GM18867 (cell line): ENCODE data around the gene NFASC.

Source experiments
- ATAC-seq: cut with Tn5 transposase; IDR thresholded peaks from one replicate; pipeline ENCODE4 v1.9.1; 2021; ENCODE audit warnings: mild to moderate bottlenecking, moderate library complexity; ENCODE audit not compliant: unreplicated experiment

NFASC gene

DNA sequence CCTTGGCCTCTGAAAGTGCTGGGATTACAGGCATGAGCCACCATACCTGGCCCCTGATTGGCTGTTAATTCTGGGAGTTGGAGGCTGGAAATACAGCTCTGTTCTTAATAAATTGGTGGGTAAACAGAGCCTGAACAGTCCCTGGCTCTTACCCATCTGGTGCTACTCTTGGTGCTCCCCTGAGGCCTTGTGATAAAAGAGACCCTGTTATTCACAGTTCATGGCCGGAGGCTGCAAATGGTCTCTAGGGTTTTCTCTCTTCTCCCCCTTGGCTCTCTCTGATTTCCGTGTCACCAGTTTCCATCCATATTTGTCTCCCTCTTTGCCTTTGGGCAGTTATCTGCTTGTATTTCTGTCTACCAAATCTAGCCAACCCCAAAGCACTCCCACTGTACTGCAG is 17.2 kb downstream of the NFASC start:
- ATAC-seq, result no peak

DNA sequence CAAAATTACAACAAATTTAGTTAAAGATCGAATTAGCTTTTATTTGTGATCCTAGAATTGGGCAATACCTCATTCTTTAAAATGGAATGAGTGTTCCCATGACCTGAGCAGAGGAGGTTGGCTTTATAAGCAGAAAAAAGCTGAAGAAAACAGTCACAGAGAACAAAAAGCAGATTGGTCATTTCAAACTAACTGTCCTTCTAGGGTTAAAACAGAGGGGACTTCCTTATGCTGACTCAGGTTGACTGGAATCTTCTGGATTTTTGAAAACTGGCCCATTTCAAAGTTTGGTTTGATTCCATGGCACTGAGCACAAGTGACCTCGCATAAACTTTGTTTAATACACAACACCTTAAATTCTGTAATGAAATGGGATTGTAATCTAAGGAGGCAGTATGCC is 17.6 kb downstream of the NFASC start:
- ATAC-seq, result no peak

DNA sequence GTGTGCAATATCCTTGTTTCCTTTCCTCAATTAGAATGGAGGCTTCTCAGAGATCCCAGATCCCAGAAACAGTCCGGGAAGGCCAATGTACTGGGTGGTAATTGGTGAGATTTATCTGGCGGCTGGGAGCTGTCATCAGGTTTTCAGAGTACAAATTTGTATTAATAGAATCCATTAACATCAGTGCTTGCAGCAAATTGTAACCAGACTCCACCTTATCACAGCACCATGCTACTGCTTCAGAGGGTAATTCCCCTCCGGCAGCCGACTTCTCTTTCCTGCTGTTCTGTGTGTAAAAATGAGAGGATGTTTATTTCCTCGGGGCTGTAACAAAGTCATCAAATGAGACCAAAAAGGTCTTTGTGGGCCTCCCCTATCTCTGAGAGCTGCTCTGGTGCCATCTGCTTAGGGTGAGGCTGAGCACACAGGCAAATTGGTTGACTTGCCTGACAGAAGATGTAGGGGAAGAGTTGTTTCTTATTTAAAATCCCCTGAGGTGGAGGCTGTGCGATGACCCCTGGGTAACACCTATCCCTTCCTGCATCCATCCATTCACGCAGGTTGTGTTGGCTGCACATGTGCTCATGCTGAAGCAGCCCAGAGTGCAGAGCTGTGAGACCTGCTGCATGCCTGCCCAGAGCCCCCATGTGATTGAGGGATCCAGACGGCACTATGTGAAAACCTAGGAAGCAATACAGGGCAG is 19.2 kb downstream of the NFASC start:
- no peak for ATAC-seq

DNA sequence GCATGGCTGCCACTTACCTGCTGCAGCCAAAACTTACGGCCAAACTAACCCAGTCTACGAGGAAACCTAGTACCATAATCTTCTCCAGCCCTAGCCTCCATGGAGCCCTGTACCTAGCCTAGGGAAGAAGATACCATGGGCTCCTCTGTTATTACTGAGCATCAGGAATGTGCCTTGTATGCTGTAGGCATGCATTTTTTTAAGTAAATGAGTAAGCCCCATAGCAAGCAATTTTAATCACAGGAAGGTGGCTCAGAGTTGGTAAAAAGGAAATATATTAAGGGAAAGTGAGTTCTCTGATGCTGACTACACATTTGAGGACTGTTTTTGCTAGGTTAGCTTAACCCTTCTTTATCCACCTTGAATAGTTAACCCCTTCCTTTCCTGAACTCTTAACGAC is 21.2 kb downstream of the NFASC start:
- ATAC-seq, result no peak

DNA sequence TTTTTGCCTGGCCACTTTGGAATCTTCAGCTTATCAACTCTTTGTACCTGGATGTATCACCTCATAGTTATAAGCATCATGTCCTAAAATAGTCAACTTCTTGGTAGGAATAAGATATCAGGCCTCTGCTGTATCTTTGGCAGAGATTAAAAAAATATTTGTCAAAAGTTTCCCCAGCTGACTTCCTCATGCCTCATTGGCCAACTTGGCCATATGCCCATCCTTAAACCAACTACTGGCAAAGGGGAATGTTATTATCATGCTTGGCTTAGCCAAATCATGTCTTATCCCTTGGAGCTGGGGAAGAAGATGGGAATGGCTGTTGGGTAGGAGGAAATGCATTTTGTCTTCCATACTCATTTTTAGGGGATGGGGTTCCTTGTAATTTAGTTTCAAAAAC is 23.4 kb downstream of the NFASC start:
- no peak for ATAC-seq

DNA sequence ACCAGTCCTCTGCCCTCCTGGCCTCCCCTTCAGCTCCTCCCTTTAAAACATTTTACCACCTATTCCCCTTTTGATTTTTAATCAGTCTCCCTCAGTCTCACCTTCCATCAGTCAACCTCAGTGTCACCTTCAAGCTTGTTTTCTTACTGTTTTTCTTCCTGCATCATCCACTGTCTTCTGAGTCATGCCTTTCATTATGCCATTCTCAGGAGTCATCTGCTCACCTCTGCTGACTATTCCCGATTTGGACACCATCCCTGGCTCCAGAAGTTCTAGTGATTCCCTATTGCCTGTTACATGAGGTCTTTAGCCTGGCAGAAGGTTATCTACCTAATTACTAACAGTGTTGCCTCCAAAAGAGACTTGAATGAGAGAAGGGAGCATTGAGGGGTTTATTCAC is 23.9 kb downstream of the NFASC start:
- no peak for ATAC-seq

DNA sequence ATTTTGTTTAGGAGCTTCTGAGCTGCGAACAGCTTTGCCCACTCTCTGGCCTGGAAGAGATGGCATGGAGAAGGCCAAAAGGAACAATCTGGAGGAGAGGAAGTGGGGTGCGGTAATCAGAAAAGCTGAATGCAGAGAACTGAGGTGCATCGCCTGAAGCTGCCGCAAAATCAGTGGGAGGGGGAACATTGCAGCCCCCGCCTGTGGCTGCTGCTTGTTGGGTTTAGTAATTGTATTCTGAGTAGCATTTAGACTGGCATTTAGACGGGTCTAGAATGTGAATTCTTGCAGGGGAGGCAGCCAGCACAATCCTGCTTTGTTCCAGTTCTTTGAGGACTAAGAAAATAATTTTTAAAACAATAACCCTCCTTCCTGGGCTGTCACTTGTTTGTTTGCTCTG is 25.4 kb downstream of the NFASC start:
- no peak for ATAC-seq

DNA sequence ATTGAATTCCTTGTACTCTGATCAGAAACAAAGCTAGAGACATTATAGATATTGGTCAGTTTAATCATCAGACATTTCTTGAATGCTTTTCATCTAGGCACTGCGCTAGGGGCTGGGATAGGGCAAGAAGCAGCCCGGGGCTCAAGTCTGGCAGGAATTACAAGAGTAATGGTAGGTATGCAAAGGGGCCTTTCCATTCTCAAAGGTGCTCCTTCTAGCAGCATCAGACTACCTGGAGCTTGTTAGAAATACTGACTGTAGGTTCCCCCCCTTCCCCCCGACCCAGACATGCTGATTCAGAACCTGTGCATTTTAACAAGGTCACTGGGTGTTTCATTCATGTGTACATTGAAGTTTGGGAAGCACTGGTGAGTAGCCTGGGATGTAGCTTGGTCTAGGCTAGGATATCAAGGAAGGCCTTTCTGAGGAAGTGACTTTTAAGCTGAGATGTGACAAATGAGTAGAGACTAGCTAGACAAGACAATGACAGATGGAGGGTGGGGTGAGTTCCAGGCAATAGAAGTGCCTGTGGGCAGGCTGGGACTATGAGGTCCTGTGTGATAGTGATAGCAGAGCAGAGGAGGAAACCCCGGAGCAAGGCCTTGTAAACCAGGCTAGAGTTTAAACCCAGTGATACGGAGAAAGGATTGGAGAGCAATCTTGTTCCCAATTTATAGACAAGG is 26.3 kb downstream of the NFASC start:
- no peak for ATAC-seq

DNA sequence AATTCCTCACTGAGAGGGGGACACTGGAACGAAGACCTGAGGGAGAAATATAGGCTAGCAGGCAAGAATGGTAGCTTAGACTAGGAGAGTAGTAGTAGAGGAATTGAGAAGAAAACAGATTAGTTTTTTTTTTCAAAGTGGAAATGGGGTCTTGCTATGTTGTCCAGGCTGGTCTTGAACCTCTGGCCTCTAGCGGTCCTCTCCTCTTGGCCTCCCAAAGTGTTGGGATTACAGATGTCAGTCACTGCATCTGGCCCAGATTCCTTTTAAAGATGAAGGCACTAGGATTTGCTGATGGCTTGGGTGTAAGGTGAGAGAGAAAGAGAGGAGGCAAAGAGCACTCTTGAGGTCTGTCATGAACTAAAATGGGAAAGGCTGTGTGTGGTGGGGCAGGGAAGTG is 30.1 kb downstream of the NFASC start:
- no peak for ATAC-seq

DNA sequence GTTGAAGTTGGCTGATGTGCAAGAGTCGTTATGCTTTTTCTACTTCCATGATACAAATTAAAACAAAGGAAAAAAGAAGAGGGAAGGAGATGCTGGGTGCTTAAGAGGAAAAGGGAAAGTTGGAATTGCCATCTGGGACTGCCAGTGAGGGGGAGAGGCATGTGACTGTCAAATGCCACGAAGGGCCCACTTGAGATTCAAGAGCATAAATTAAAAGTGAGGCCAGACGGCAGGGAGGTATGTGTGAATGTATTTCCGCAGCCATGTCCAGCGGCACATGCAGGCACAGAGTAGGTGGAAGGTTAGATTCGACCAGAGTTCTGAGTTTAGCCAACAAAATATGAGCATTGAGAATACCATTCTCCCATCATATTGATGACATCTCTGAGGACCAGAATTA is 32.0 kb downstream of the NFASC start:
- no peak for ATAC-seq

DNA sequence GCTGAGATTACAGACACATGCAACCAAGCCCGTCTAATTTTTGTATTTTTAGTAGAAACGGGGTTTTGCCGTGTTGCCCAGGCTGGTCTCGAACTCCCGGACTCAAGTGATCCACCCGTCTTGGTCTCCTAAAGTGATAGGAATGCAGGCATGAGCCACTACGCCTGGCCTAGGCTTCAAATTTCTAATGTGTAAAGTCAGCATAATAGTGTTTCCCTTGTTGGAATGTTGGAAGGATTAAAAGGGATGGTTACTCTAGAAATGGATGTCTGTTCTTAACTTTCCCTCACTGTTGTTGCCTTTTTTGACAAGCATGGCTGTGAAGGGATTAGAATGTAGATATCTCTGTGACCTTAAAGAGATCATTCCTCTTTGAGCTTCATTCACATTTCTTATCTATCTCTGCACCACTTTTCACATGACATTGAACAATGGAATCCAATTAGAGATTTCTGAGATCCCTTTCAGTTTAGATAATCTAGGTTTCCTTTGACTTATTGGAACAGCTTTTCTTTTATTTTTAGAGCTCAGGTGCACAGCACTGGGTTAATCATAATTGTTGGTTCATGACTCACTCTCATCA is 33.7 kb downstream of the NFASC start:
- ATAC-seq, result no peak

DNA sequence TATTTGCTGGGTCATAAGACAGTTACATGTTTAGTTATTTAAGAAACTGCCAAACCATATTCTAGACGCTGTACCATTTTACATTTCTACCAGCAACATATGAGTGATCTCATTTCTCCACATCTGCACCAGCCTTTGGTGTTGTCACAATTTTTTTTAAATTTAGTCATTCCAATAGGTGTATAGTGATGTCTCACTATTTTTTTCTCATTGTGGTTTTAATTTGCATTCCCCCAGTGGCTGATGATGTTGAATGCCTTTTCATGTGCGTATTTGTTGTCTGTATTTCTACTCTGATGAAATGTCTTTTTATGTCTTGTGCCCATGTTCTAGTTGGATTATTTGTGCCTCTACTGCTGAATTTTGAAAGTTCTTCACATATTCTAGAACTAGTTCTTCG is 38.4 kb downstream of the NFASC start:
- ATAC-seq, result no peak

DNA sequence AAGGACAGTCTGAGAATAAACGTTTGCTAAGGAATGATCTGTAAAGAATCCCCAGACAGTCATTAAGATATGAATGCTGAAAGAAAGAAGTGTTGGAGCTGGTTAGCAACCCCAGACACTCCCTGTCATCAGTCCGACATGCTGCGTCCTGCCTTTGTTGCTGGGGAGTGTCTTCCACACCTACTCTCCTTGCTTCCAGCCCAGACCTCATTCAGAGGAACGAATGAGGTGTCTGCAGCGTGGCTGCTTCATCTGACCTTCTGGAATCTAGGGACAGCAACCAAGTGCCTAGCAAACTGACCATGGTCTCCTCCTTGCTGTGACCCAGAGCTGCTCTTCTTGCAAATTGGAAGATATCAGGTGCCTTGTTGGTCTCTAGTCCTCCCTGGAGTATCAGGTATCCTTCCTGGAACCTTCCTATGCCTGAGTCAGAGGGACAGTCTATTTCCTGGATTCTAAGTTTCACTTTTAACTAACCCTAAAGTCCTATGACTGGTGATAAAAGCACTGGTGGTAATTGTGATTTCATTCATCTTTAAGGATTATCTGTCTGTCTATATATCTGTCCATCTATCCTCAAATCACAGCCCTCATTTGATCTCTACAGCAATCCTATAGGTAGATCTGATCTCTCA is 45.3 kb downstream of the NFASC start:
- ATAC-seq, result no peak

DNA sequence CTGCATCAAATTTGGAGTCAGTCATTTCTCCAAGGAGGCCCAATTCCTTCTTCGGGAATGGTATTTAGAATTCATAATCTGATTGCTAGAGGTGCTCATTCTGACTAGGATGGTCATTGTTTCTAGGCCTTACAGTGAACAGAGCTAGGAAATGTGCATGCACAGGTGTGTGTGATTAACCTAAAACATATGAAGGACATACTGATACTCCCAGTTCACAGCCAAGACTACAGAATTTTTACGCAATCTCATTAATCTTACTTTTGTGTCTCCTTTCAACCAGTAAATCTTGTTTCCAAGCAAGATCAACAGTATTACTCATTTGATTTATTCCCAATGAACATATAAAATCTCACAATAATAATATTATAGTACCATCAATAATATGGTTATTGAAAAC is 47.1 kb downstream of the NFASC start:
- ATAC-seq, result no peak

DNA sequence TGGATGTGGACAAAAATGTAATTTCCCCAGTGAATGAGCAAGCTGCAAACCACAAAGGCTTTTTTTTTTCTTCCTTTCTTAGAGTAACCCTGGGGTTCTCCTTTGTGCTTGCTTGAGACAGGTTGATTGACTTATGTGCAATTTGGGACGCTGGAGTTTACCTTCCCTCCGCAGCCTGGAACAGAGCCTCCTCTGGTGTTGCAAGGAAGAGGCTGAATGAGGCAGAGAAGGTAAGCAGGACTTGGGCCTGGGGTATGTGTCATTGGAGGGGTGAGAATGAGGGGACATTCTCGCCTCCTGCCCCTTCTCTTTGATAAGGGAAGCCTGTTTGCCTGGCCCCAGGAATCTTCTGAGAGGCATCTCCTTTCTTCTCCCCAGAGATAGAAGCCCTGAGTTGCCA is 49.8 kb downstream of the NFASC start:
- ATAC-seq, result no peak

DNA sequence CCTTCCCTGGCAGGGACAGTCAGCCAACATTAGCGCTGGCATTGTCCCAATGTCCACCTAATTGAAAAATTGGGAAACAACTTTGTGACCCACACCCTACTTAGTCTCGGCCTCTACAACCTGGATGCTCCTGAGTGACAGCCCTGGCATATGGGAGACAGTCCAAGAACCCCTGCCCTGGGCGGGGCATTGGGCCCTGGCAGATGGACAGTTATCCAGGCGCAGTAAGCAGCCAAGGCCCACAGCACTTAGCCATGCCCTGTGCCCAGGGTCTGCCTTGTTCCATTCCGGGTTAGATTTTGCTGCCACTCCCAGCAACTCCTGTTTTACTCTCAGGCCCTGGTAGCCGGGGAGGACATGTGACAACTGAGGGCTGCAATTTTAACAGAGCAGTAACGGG is 50.3 kb downstream of the NFASC start:
- no peak for ATAC-seq

DNA sequence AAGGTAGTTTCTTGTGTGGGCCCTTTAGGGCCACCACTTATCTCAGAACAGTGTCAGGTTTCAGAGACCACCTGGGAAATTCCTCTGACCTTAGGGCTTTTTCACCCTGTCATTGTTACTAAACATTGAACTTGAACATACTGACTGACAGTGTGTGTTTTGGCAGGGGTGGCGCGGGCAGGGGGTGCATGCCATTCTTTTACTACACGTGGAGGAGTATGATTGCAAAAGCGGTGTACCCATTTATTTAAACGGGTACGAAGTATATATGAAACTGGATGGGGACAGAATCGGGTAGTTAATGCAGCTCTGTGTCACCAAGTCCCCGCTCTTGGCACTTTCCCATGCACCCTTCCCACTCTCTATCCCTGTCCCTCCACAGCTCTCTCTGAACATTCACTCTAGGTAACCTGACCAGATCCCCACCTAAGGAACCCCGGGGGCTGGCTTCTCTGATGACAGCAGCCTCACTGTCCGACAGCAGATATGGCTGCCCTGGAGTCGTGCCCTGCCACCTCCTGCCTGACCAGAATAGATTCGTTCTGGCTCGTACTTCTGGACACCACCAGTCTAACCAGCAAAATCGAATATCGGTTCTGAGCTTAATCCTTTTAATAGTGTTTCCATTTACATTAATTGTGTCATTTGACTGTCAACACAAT is 51.3 kb downstream of the NFASC start:
- ATAC-seq, result no peak

DNA sequence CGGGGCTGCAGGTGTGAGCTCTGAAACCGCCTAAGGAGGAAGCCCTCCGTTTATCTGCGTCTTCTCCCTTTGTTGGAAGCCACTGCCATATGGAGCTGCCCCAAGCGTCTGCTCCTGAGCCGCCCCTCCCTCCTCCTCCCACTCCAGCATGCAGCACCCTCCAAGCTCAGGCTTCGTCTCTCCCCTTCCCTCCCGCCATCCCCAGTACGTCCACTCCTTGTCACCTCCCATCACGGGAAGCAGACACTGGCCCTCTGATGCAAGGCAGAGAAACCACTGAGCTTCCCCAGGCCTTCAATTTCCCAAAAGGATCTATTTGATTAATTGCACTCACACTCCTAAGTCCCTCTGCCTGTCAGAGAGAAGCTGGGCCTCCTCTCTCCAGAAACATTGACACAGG is 52.5 kb downstream of the NFASC start:
- no peak for ATAC-seq

DNA sequence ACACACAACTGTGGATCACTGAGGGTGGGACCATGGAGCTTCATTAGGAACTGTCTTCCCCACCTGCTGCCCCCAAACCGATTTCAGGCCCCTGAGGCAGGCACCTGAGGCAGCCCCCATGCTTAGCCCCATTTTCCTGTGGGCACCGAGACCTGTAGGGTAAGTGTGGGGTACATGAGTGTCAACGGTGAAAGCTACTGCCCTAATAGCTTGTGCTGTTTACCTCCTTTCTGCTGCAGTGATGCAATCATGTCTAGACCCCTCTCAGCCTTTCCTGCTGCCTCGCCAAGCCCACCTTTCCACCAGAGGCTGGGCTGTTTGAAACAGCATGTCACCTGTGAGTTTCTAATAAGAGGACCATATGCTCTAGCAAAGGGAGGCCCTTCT is 53.0 kb downstream of the NFASC start:
- ATAC-seq, result no peak

DNA sequence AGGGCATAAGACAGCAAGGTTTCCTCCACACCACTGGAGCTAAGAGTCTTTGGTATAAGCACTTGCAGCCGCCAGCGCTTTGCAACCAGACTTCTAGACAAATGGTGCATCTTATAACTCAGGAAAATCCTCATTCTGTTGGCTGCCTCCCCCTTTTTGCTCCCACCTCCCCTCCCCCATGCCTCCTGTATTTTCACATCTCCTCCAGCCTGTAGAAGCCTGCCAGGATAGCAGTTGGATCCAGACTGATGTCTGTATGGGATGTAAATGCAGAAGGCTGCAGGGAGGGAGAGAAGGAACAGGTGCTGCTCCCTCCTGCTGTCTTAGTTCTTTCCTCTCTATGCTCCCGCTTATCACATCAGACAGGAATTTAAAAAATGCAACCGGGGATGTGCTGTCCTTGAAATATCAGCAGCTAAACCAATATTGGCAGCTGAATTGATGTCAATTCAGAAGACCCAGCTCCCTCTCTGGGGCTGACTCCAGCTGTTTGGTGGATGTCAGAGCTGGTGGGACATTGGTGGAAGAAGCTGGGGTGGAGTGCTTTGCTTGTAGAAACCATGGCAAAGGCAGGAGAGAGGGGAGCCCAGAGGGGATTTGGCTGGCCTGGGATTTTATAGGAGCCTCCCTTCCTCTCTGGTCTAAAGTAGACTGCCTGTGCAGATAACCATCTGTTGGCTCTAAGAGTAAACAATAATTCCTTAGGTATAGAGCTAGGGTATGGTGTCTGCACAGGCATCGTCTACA is 53.5 kb downstream of the NFASC start:
- ATAC-seq, result no peak

DNA sequence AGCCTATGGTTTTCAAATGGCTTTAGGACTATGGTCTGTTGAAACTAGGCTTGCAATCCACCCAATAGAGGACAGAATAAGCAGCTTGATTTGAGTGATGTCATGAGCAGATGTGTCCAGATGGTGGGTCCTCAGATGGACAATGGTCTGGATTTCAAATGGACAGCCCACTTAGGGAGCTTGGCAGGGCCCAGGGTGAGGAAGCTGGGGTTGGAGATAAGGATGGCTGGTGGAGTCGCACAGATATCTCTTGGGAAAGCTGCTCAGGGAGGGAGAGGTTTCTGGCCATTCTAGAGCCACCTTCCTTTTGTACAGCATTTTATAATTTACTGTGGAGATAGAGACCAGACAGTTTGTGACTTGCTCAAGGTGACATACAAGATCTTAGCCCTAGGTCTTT is 55.0 kb downstream of the NFASC start:
- ATAC-seq, result no peak
